Hepatocyte (in vitro differentiated cells): ENCODE data around the gene SLC30A3.

ENCODE experiments used
- CTCF ChIP-seq: fragments of 200-600 bp; sonication (generic); IDR thresholded peaks from 2 replicates; pipeline ENCODE4 v1.5.1; 2016; ENCODE audit warnings: antibody characterized with exemption, mild to moderate bottlenecking; ENCODE audit not compliant: poor library complexity
- EZH2 ChIP-seq: fragments of 200-600 bp; sonication (generic); IDR thresholded peaks from 2 replicates; pipeline ENCODE4 v1.6.1; 2016; ENCODE audit warnings: antibody characterized with exemption, mild to moderate bottlenecking, borderline replicate concordance

GRCh38 chr2:27205206-27205605, 57.6 kb downstream of the SLC30A3 start:
- TF ChIP-seq CTCF (no peak), EZH2 (no peak)
